Neutrophil (primary cell): ENCODE measurements around the gene AIP.

Source experiments
- H3K27ac ChIP-seq: fragments of 200-600 bp; sonication (generic); 2 replicates; pipeline ENCODE4 v1.5.1; 2016; ENCODE audit warnings: mild to moderate bottlenecking, moderate library complexity
- H3K27me3 ChIP-seq: fragments of 200-600 bp; sonication (generic); 2 replicates; pipeline ENCODE4 v1.6.0; 2016; ENCODE audit warnings: mild to moderate bottlenecking
- H3K36me3 ChIP-seq: fragments of 200-600 bp; sonication (generic); 2 replicates; pipeline ENCODE4 v1.5.1; 2017
- H3K4me1 ChIP-seq, 2 experiments: fragments of 200-600 bp in 1 of 2; sonication (generic) in 1 of 2; 1 replicate in 1 of 2; 2 replicates in 1 of 2; pipeline versions ENCODE4 v1.5.1 to v1.6.1; 2013 to 2016; ENCODE audit warnings: low read depth in 1 of 2, low read length in 1 of 2, mild to moderate bottlenecking in 1 of 2, moderate library complexity in 1 of 2; ENCODE audit not compliant: control insufficient read depth in 1 of 2, insufficient read depth in 1 of 2
- H3K4me3 ChIP-seq, 2 experiments: fragments of 200-600 bp in 1 of 2; sonication (generic) in 1 of 2; 1 replicate in 1 of 2; 2 replicates in 1 of 2; pipeline ENCODE4 v1.5.1; 2013 to 2016; ENCODE audit warnings: low read depth in 1 of 2, low read length in 1 of 2, mild to moderate bottlenecking in 1 of 2, moderate library complexity in 1 of 2
- H3K9me3 ChIP-seq: fragments of 200-600 bp; sonication (generic); 2 replicates; pipeline ENCODE4 v1.5.1; 2016
- CTCF ChIP-seq: fragments of 200-600 bp; sonication (generic); IDR thresholded peaks from 2 replicates; pipeline ENCODE4 v1.5.1; 2016; ENCODE audit warnings: antibody characterized with exemption

The AIP gene

DNA sequence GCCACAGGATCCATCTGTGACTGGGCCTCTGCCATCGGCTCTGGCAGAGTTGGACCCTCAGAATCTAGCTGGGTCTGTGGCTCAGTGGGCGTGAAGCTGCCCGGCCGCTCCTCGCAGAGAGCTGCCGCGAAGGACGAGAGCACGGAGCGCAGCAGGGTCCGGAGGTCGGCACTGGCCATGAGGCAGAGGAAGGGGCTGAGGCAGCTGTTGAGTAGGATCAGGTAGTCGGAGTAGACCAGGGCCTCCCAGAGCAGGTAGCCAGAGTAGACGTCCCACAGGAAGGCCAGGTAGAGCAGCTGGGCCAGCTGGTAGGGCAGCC is 31.2 kb upstream of the AIP start:
- Histone ChIP-seq H3K4me3 (no peak overlapping the region), H3K27me3 (no peaks in the 10 kb centered on the region), H3K36me3 (no peaks in the 10 kb centered on the region), H3K4me1 (peaks cover 0 to 6% of the 10 kb centered on the region in 2 experiments), H3K27ac (no peak overlapping the region), H3K9me3 (no peaks in the 10 kb centered on the region)
- no peak for TF ChIP-seq CTCF

GRCh38 chr11:67452141-67452952 is 30.5 kb upstream of the AIP start, which contains the start of gene GPR152:
Gene GPR152 (minus strand): TSS chr11:67452729. CDS start chr11:67452724, 5 bp downstream.
- peaks cover 0 to 6% of the 10 kb centered on the region in 2 experiments for H3K4me1 ChIP-seq
- H3K27ac ChIP-seq, result no peak within 1 kb of the TSS
- TF ChIP-seq CTCF, result no peak
- no peak within 1 kb of the TSS for H3K4me3 ChIP-seq
- no peaks in the 10 kb centered on the region for H3K27me3 ChIP-seq
- no peaks in the 10 kb centered on the region for H3K36me3 ChIP-seq
- no peaks in the 10 kb centered on the region for H3K9me3 ChIP-seq

DNA sequence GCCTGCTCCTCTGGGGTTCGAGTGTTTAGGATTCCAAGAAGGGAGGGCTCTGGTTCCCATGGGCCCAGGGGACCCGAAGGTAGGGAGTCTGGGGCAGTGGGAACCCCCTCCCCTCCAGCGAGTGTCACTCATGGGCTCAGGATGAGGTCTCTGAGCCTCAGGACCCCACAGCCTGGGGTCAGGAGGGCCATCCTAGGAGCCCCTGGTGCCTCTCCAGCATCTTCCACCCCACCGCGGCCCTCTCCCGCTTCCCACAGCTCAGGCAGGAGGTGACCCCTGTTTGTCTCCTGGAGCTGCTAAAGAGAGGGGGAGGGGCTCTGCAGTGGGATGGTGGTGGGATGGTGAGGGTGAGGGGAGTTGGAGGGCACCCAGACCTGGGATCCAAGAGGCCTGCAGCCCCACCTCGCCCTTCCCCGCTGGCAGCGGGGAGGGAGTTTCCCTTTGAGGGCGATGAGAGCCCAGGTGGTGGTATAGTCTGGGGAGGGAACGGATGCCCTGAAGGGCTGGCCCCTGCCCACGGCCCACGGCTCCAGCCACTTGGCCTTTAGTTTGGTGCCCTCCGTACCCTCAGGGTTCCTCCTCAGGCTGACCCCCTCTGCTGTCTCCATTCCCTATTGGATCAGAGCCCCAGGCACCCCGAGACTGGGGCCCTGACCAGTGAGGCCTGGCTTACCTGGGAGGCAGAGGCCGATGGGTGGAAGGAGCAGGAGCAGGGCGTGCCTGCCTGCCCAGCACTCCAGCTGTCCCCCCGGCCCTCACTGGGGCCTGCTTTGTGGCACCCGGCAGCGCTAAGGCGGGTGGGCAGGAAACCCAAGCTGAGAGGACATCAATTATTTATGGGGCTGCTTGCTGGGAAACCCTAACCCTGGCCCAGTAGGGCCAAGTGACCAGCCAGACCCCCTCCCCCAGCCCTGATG is 28.8 kb upstream of the AIP start:
- Histone ChIP-seq H3K9me3 (no peaks in the 10 kb centered on the region), H3K27me3 (no peaks in the 10 kb centered on the region), H3K27ac (no peak overlapping the region), H3K4me1 (peaks cover 0 to 5% of the 10 kb centered on the region in 2 experiments), H3K36me3 (no peaks in the 10 kb centered on the region), H3K4me3 (no peak overlapping the region)
- TF ChIP-seq CTCF, result no peak

- H3K9me3 ChIP-seq, result no peaks in the 10 kb centered on the region
- H3K36me3 ChIP-seq, result no peaks in the 10 kb centered on the region
- H3K27ac ChIP-seq, result no peak within 1 kb of the TSS
- no peak within 1 kb of the TSS for H3K4me3 ChIP-seq
- TF ChIP-seq CTCF, result no peak
- no peaks in the 10 kb centered on the region for H3K4me1 ChIP-seq
- H3K27me3 ChIP-seq, result no peaks in the 10 kb centered on the region
Measured at GRCh38 chr11:67455054-67455453, 27.8 kb upstream of the AIP start, which contains the start of gene CABP4. Gene CABP4 (plus strand): TSS chr11:67455354. CDS start chr11:67455424, 70 bp downstream.

DNA sequence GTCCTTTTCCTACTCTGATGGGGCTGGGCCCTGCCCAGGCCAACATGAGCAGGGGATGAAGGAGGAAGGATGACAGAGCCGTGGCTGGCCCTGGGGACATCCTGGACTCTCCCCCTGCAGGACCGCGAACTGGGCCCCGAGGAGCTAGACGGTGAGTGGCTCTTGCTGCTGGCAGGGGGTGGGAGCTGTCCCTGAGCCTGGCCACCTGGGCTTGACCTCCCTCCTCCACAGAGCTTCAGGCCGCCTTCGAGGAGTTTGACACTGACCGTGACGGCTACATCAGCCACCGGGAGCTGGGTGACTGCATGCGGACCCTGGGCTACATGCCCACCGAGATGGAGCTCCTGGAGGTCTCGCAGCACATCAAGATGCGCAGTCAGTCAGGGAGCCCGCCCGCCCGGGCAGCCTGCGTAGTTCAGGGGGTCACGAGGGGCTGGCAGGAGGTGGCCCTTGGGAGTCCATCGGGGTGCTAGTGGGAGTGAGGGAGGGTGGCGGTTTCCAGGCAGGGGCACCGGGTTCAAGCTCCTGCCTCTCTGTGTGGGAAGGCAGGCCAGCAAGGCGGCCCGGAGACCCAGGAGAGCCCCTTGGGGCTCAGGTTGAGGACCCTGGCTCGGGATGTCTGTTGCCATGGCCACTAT is 26.6 kb upstream of the AIP start:
- H3K9me3 ChIP-seq, result no peaks in the 10 kb centered on the region
- no peak for TF ChIP-seq CTCF
- no peak overlapping the region for H3K27ac ChIP-seq
- no peaks in the 10 kb centered on the region for H3K36me3 ChIP-seq
- no peak overlapping the region for H3K4me3 ChIP-seq
- no peaks in the 10 kb centered on the region for H3K4me1 ChIP-seq
- H3K27me3 ChIP-seq, result no peaks in the 10 kb centered on the region
